ENCODE results near the gene TMOD4.

Gene TMOD4

GRCh38 chr1:151175041-151175741 is 590 bp downstream of the TMOD4 start:
- peaks cover 76% of the 10 kb centered on the region for H3K36me3 ChIP-seq (ENCODE audit: control insufficient read depth, insufficient read depth, low read length)
- no peak overlapping the region for H3K4me3 ChIP-seq (ENCODE audit: extremely low read depth, insufficient read depth, low read length, poor library complexity, severe bottlenecking)
- no peaks in the 10 kb centered on the region for H3K4me1 ChIP-seq (ENCODE audit: control insufficient read depth, insufficient read depth, low read length, poor library complexity, severe bottlenecking)
- H3K27ac ChIP-seq (ENCODE audit: low read depth, low read length, severe bottlenecking), result no peak overlapping the region
- WGBS, 2 experiments (ENCODE audit: insufficient coverage in 2 of 2), result 90 to 100% methylated on average over 2 to 3 of the region's 6 CpGs
- H3K9me3 ChIP-seq (ENCODE audit: control insufficient read depth, low read length), result no peaks in the 10 kb centered on the region

- H3K36me3 ChIP-seq (ENCODE audit: control insufficient read depth, insufficient read depth, low read length), result peaks cover 53% of the 10 kb centered on the region
- no peaks in the 10 kb centered on the region for H3K9me3 ChIP-seq (ENCODE audit: control insufficient read depth, low read length)
- 98 to 100% methylated on average over 1 to 3 of the region's 5 CpGs for WGBS, 2 experiments (ENCODE audit: insufficient coverage in 2 of 2)
- H3K27ac ChIP-seq (ENCODE audit: low read depth, low read length, severe bottlenecking), result no peak overlapping the region
- peaks cover 3% of the 10 kb centered on the region for H3K4me1 ChIP-seq (ENCODE audit: control insufficient read depth, insufficient read depth, low read length, poor library complexity, severe bottlenecking)
- H3K4me3 ChIP-seq (ENCODE audit: extremely low read depth, insufficient read depth, low read length, poor library complexity, severe bottlenecking), result no peak overlapping the region
These were observed 4.6 kb downstream of the TMOD4 start for GRCh38 chr1:151171190-151171589.

- no peak overlapping the region for H3K27ac ChIP-seq (ENCODE audit: low read depth, low read length, severe bottlenecking)
- peaks cover 3% of the 10 kb centered on the region for H3K4me1 ChIP-seq (ENCODE audit: control insufficient read depth, insufficient read depth, low read length, poor library complexity, severe bottlenecking)
- peaks cover 27% of the 10 kb centered on the region for H3K36me3 ChIP-seq (ENCODE audit: control insufficient read depth, insufficient read depth, low read length)
- H3K9me3 ChIP-seq (ENCODE audit: control insufficient read depth, low read length), result no peaks in the 10 kb centered on the region
- H3K4me3 ChIP-seq (ENCODE audit: extremely low read depth, insufficient read depth, low read length, poor library complexity, severe bottlenecking), result peak overlapping the region; percentile 67
- 93% methylated on average over 3 of the region's 6 CpGs; no CpG with 5 or more reads in 1 of the 2 experiments for WGBS, 2 experiments (ENCODE audit: insufficient coverage in 2 of 2)
These were observed 8.7 kb downstream of the TMOD4 start for GRCh38 chr1:151167116-151167515.

GRCh38 chr1:151166505-151166956 is 9.2 kb downstream of the TMOD4 start:
- H3K27ac ChIP-seq (ENCODE audit: low read depth, low read length, severe bottlenecking), result peak overlapping the region; percentile 77

GRCh38 chr1:151165738-151166504 is 9.9 kb downstream of the TMOD4 start, which contains the start of the genes LYSMD1 and SCNM1:
LYSMD1 (minus strand) TSS chr1:151165902; CDS start chr1:151165258, 644 bp downstream.
SCNM1 (plus strand) TSS chr1:151166144; CDS start chr1:151166153, 9 bp downstream.
- peaks cover 30% of the 10 kb centered on the region for H3K36me3 ChIP-seq (ENCODE audit: control insufficient read depth, insufficient read depth, low read length)
- peak within 1 kb of the TSS; percentile 78 for H3K27ac ChIP-seq (ENCODE audit: low read depth, low read length, severe bottlenecking)
- peak within 1 kb of the TSS; percentile 67 for H3K4me3 ChIP-seq (ENCODE audit: extremely low read depth, insufficient read depth, low read length, poor library complexity, severe bottlenecking)
- WGBS, 2 experiments (ENCODE audit: insufficient coverage in 2 of 2), result 0 to 1% methylated on average over 35 to 36 of the region's 38 CpGs
- H3K9me3 ChIP-seq (ENCODE audit: control insufficient read depth, low read length), result no peaks in the 10 kb centered on the region
- H3K4me1 ChIP-seq (ENCODE audit: control insufficient read depth, insufficient read depth, low read length, poor library complexity, severe bottlenecking), result peaks cover 3% of the 10 kb centered on the region

More at GRCh38 chr1:151166505-151166956, 9.2 kb downstream of the TMOD4 start:
- Histone ChIP-seq H3K36me3 (ENCODE audit: control insufficient read depth, insufficient read depth, low read length) (peaks cover 32% of the 10 kb centered on the region), H3K4me3 (ENCODE audit: extremely low read depth, insufficient read depth, low read length, poor library complexity, severe bottlenecking) (peak overlapping the region; percentile 67), H3K9me3 (ENCODE audit: control insufficient read depth, low read length) (no peaks in the 10 kb centered on the region), H3K4me1 (ENCODE audit: control insufficient read depth, insufficient read depth, low read length, poor library complexity, severe bottlenecking) (peaks cover 3% of the 10 kb centered on the region)
- 1 to 13% methylated on average over 13 to 14 of the region's 15 CpGs for WGBS, 2 experiments (ENCODE audit: insufficient coverage in 2 of 2)

- no peaks in the 10 kb centered on the region for H3K9me3 ChIP-seq (ENCODE audit: control insufficient read depth, low read length)
- WGBS, 2 experiments (ENCODE audit: insufficient coverage in 2 of 2), result 1 to 4% methylated on average over 12 to 13 of the region's 15 CpGs
- peaks cover 3% of the 10 kb centered on the region for H3K4me1 ChIP-seq (ENCODE audit: control insufficient read depth, insufficient read depth, low read length, poor library complexity, severe bottlenecking)
- H3K36me3 ChIP-seq (ENCODE audit: control insufficient read depth, insufficient read depth, low read length), result peaks cover 27% of the 10 kb centered on the region
- peak overlapping the region; percentile 78 for H3K27ac ChIP-seq (ENCODE audit: low read depth, low read length, severe bottlenecking)
- H3K4me3 ChIP-seq (ENCODE audit: extremely low read depth, insufficient read depth, low read length, poor library complexity, severe bottlenecking), result peak overlapping the region; percentile 67
These were observed 10.5 kb downstream of the TMOD4 start for GRCh38 chr1:151165281-151165737.

GRCh38 chr1:151164732-151165280 is 11.0 kb downstream of the TMOD4 start:
- Histone ChIP-seq H3K27ac (ENCODE audit: low read depth, low read length, severe bottlenecking) (peak overlapping the region; percentile 18), H3K9me3 (ENCODE audit: control insufficient read depth, low read length) (no peaks in the 10 kb centered on the region), H3K4me1 (ENCODE audit: control insufficient read depth, insufficient read depth, low read length, poor library complexity, severe bottlenecking) (peaks cover 3% of the 10 kb centered on the region), H3K36me3 (ENCODE audit: control insufficient read depth, insufficient read depth, low read length) (peaks cover 27% of the 10 kb centered on the region), H3K4me3 (ENCODE audit: extremely low read depth, insufficient read depth, low read length, poor library complexity, severe bottlenecking) (peak overlapping the region; percentile 67)
- 37 to 44% methylated on average over 9 to 11 of the region's 11 CpGs for WGBS, 2 experiments (ENCODE audit: insufficient coverage in 2 of 2)

- H3K9me3 ChIP-seq (ENCODE audit: control insufficient read depth, low read length), result no peaks in the 10 kb centered on the region
These were observed 16.4 kb downstream of the TMOD4 start for GRCh38 chr1:151159373-151159772.

GRCh38 chr1:151158751-151159251 is 17.0 kb downstream of the TMOD4 start:
- no peak overlapping the region for H3K4me3 ChIP-seq (ENCODE audit: extremely low read depth, insufficient read depth, low read length, poor library complexity, severe bottlenecking)
- no peak overlapping the region for H3K27ac ChIP-seq (ENCODE audit: low read depth, low read length, severe bottlenecking)
- H3K4me1 ChIP-seq (ENCODE audit: control insufficient read depth, insufficient read depth, low read length, poor library complexity, severe bottlenecking), result peaks cover 5% of the 10 kb centered on the region
- 94 to 96% methylated on average over 22 of the region's 22 CpGs for WGBS, 2 experiments (ENCODE audit: insufficient coverage in 2 of 2)
- no peaks in the 10 kb centered on the region for H3K9me3 ChIP-seq (ENCODE audit: control insufficient read depth, low read length)
- H3K36me3 ChIP-seq (ENCODE audit: control insufficient read depth, insufficient read depth, low read length), result peaks cover 29% of the 10 kb centered on the region

More at GRCh38 chr1:151159373-151159772, 16.4 kb downstream of the TMOD4 start:
- no peak overlapping the region for H3K27ac ChIP-seq (ENCODE audit: low read depth, low read length, severe bottlenecking)
- H3K4me3 ChIP-seq (ENCODE audit: extremely low read depth, insufficient read depth, low read length, poor library complexity, severe bottlenecking), result no peak overlapping the region
- peaks cover 29% of the 10 kb centered on the region for H3K36me3 ChIP-seq (ENCODE audit: control insufficient read depth, insufficient read depth, low read length)
- H3K4me1 ChIP-seq (ENCODE audit: control insufficient read depth, insufficient read depth, low read length, poor library complexity, severe bottlenecking), result peaks cover 5% of the 10 kb centered on the region

GRCh38 chr1:151158326-151158725 is 17.5 kb downstream of the TMOD4 start:
- WGBS, 2 experiments (ENCODE audit: insufficient coverage in 2 of 2), result 94 to 96% methylated on average over 4 to 5 of the region's 5 CpGs
- Histone ChIP-seq H3K27ac (ENCODE audit: low read depth, low read length, severe bottlenecking) (no peak overlapping the region), H3K4me1 (ENCODE audit: control insufficient read depth, insufficient read depth, low read length, poor library complexity, severe bottlenecking) (peaks cover 5% of the 10 kb centered on the region), H3K4me3 (ENCODE audit: extremely low read depth, insufficient read depth, low read length, poor library complexity, severe bottlenecking) (no peak overlapping the region), H3K9me3 (ENCODE audit: control insufficient read depth, low read length) (no peaks in the 10 kb centered on the region), H3K36me3 (ENCODE audit: control insufficient read depth, insufficient read depth, low read length) (peaks cover 29% of the 10 kb centered on the region)
